Smooth muscle cell (in vitro differentiated cells): ENCODE results near the gene BPIFB6. TPM values are rescaled to one million over a fixed set of nuclear protein-coding genes. Genes with fewer than 3 reads are reported as not detected.

ENCODE experiments used
- DNase-seq: peaks from one replicate; lab custom pipeline; 2025; ENCODE audit not compliant: unreplicated experiment; lab: John Stamatoyannopoulos, UW
- H2AFZ ChIP-seq: fragments of 200-600 bp; sonication (generic); 2 replicates; pipeline ENCODE4 v1.6.0; 2016; ENCODE audit warnings: antibody characterized with exemption, low read depth, mild to moderate bottlenecking
- H3F3A ChIP-seq: fragments of 200-600 bp; sonication (generic); 2 replicates; pipeline ENCODE4 v1.6.0; 2017; ENCODE audit warnings: antibody characterized with exemption, low read depth
- H3K27ac ChIP-seq: fragments of 200-600 bp; sonication (generic); 2 replicates; pipeline ENCODE4 v1.5.1; 2016; ENCODE audit warnings: low read depth, mild to moderate bottlenecking
- H3K27me3 ChIP-seq: fragments of 200-600 bp; sonication (generic); 2 replicates; pipeline ENCODE4 v1.6.1; 2016; ENCODE audit warnings: low read depth, mild to moderate bottlenecking
- H3K36me3 ChIP-seq: fragments of 200-600 bp; sonication (generic); 2 replicates; pipeline ENCODE4 v1.5.1; 2016; ENCODE audit warnings: low read depth
- H3K4me1 ChIP-seq: fragments of 200-600 bp; sonication (generic); 2 replicates; pipeline ENCODE4 v1.5.1; 2016; ENCODE audit warnings: low read depth
- H3K4me2 ChIP-seq: fragments of 200-600 bp; sonication (generic); 2 replicates; pipeline ENCODE4 v1.6.0; 2016; ENCODE audit warnings: mild to moderate bottlenecking
- H3K4me3 ChIP-seq: fragments of 200-600 bp; sonication (generic); 2 replicates; pipeline ENCODE4 v1.5.1; 2016; ENCODE audit warnings: mild to moderate bottlenecking
- H3K79me2 ChIP-seq: fragments of 200-600 bp; sonication (generic); 2 replicates; pipeline ENCODE4 v1.6.0; 2016; ENCODE audit warnings: low read depth, mild to moderate bottlenecking
- H3K9ac ChIP-seq: fragments of 200-600 bp; sonication (generic); 2 replicates; pipeline ENCODE4 v1.6.0; 2016; ENCODE audit warnings: low read depth
- H3K9me3 ChIP-seq: fragments of 200-600 bp; sonication (generic); replicated peaks from 2 replicates; pipeline ENCODE4 v1.5.1; 2016; ENCODE audit warnings: low read depth
- H4K20me1 ChIP-seq: fragments of 200-600 bp; sonication (generic); 2 replicates; pipeline ENCODE4 v1.6.0; 2016; ENCODE audit warnings: low read depth
- CTCF ChIP-seq: fragments of 200-600 bp; sonication (generic); IDR thresholded peaks from 2 replicates; pipeline ENCODE4 v1.5.1; 2017; ENCODE audit warnings: borderline replicate concordance, mild to moderate bottlenecking, antibody characterized with exemption; ENCODE audit not compliant: insufficient read depth, poor library complexity, severe bottlenecking
- WGBS: methylation state at CpG from one replicate; pipeline ENCODE4 v1.1.7; 2016; ENCODE audit warnings: low lambda C conversion rate; 5-methylcytosine and 5-hydroxymethylcytosine counted together
- polyA plus RNA-seq: library from polyadenylated mRNA; unstranded; fragments of >200 nt; fragmentation: Nextera tagmentation; extraction: Ambion mirVana; gene quantifications from 2 replicates; pipeline ENCODE4 v1.2.1, GENCODE V29; 2016
- total RNA-seq: library from RNA; depleted of rRNA; stranded (reverse); fragments of >200 nt; gene quantifications from 2 replicates; pipeline ENCODE4 v1.2.3, GENCODE V29; 2014

Gene BPIFB6
- total and polyA plus RNA-seq, 2 experiments from 2014 or later, result not detected

- DNase-seq, result no peak
- H3K4me3 ChIP-seq, result no peak overlapping the region
- peaks cover 37% of the 10 kb centered on the region for H3K27me3 ChIP-seq
- 92% methylated on average over 7 of the region's 7 CpGs for WGBS
- H3K79me2 ChIP-seq, result no peaks in the 10 kb centered on the region
- H3K4me1 ChIP-seq, result no peaks in the 10 kb centered on the region
- H3K9me3 ChIP-seq, result no peaks in the 10 kb centered on the region
- no peaks in the 10 kb centered on the region for H3F3A ChIP-seq
- TF ChIP-seq CTCF, result no peak
- H4K20me1 ChIP-seq, result no peaks in the 10 kb centered on the region
- no peaks in the 10 kb centered on the region for H3K36me3 ChIP-seq
- no peak overlapping the region for H3K9ac ChIP-seq
- H3K4me2 ChIP-seq, result no peak overlapping the region
- H2AFZ ChIP-seq, result no peak overlapping the region
- no peak overlapping the region for H3K27ac ChIP-seq
Observed at GRCh38 chr20:33016581-33017109, 14.8 kb upstream of the BPIFB6 start.

- 91% methylated on average over 7 of the region's 7 CpGs for WGBS
Observed at GRCh38 chr20:33017542-33017941, 13.9 kb upstream of the BPIFB6 start.

GRCh38 chr20:33018169-33018931, 13.1 kb upstream of the BPIFB6 start:
- no peak for DNase-seq
- Histone ChIP-seq H3F3A (no peaks in the 10 kb centered on the region), H3K27ac (no peak overlapping the region)

More at GRCh38 chr20:33017542-33017941, 13.9 kb upstream of the BPIFB6 start:
- no peaks in the 10 kb centered on the region for H3K9me3 ChIP-seq
- no peak overlapping the region for H3K4me2 ChIP-seq
- no peak for DNase-seq
- H3K36me3 ChIP-seq, result no peaks in the 10 kb centered on the region
- no peaks in the 10 kb centered on the region for H3F3A ChIP-seq
- no peak overlapping the region for H3K27ac ChIP-seq
- no peak for TF ChIP-seq CTCF
- no peak overlapping the region for H2AFZ ChIP-seq
- H3K4me3 ChIP-seq, result no peak overlapping the region
- no peaks in the 10 kb centered on the region for H4K20me1 ChIP-seq
- H3K79me2 ChIP-seq, result no peaks in the 10 kb centered on the region
- H3K4me1 ChIP-seq, result no peaks in the 10 kb centered on the region
- H3K9ac ChIP-seq, result no peak overlapping the region
- peaks cover 37% of the 10 kb centered on the region for H3K27me3 ChIP-seq

More at GRCh38 chr20:33018169-33018931, 13.1 kb upstream of the BPIFB6 start:
- H3K9ac ChIP-seq, result no peak overlapping the region
- H3K4me1 ChIP-seq, result no peaks in the 10 kb centered on the region
- H2AFZ ChIP-seq, result no peak overlapping the region
- H3K4me3 ChIP-seq, result no peak overlapping the region
- no peak for TF ChIP-seq CTCF
- H3K9me3 ChIP-seq, result no peaks in the 10 kb centered on the region
- H3K4me2 ChIP-seq, result no peak overlapping the region
- H3K79me2 ChIP-seq, result no peaks in the 10 kb centered on the region
- no peaks in the 10 kb centered on the region for H3K36me3 ChIP-seq
- peaks cover 37% of the 10 kb centered on the region for H3K27me3 ChIP-seq
- no peaks in the 10 kb centered on the region for H4K20me1 ChIP-seq
- 87% methylated on average over 14 of the region's 14 CpGs for WGBS
